Measurements from ENCODE around the gene MYRIP. TPM values are rescaled to one million over a fixed set of nuclear protein-coding genes. Genes with fewer than 3 reads are reported as not detected.

MYRIP gene
- polyA plus RNA-seq, 3 donors, result not detected

DNA sequence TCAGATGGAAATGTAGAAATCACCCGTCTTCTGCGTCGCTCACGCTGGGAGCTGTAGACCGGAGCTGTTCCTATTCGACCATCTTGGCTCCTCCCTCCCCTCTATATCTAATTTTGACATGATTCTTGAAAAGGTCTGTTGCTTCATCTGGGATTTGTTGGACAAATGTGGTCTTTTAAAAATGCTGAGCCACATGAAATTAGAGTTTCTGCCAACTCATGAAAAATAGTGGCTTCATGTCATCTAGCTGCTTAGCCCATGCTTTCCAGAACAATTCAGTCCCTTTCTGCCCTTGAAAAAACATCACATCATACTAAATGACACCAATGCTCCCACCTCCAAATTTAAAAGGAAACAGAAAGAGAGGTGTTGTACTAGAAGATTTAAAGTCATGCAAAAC is 351.5 kb downstream of the MYRIP start:
- H3K4me2 ChIP-seq (replicated peaks; ENCODE audit: extremely low read depth, low read length, poor library complexity, severe bottlenecking), result no peak overlapping the region
- Mint-ChIP-seq H3K4me1 (no peaks in the 10 kb centered on the region), H3K4me3 (no peak overlapping the region)

DNA sequence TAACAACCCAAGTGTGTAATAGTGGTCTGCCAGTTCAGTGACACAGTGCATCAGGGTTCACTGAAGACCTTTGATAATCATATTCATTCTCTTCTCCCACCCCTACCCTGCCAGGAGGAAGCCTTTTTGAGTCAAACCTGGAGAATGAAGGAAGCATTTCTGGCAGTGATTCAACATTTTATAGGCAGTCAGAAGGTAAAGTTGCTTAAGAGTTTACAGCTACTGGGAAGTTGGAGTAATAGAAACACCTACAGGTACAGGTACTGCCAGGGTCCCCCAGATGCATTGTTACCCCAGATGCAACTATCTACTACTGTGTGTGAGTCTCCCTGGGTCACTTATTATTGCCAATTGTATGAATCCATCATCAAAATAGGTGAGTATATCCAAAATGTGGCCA is 353.2 kb downstream of the MYRIP start:
- H2AFZ ChIP-seq (ENCODE audit: insufficient read depth, low read depth, low read length, poor library complexity, severe bottlenecking), result no peak overlapping the region
- no peaks in the 10 kb centered on the region for H3K36me3 ChIP-seq (replicated peaks in 1 of 2; ENCODE audit: control insufficient read depth in 1 of 2, insufficient read depth in 2 of 2, low read length in 2 of 2)
- no peaks in the 10 kb centered on the region for H4K20me1 ChIP-seq (ENCODE audit: insufficient read depth, low read length)
- H3K9me3 ChIP-seq (replicated peaks in 1 of 2; ENCODE audit: control insufficient read depth in 1 of 2, insufficient read depth in 1 of 2, low read length in 2 of 2), result peaks cover 0 to 3% of the 10 kb centered on the region in 2 donors
- no peak overlapping the region for H3K27ac ChIP-seq (ENCODE audit: low read depth in 1 of 2, low read length in 2 of 2)
- intact Hi-C loops (cut with micrococcal nuclease), result no loop called here
- Mint-ChIP-seq H3K36me3 (no peaks in the 10 kb centered on the region), H3K4me3 (no peak overlapping the region), H3K27me3 (ENCODE audit: low read depth in 3 of 3) (peaks cover 0 to 2% (median 1%) of the 10 kb centered on the region in 3 donors), H3K9me3 (peaks cover 12 to 31% (median 17%) of the 10 kb centered on the region in 7 donors), H3K27ac (no peak overlapping the region), H3K4me1 (no peaks in the 10 kb centered on the region)
- no peak overlapping the region for H3K9ac ChIP-seq (ENCODE audit: insufficient read depth, low read length, poor library complexity, severe bottlenecking)
- no peak overlapping the region for H3K4me2 ChIP-seq (replicated peaks; ENCODE audit: extremely low read depth, low read length, poor library complexity, severe bottlenecking)
- H3K27me3 ChIP-seq (ENCODE audit: control insufficient read depth in 2 of 2, insufficient read depth in 2 of 2, low read length in 2 of 2), result no peaks in the 10 kb centered on the region
- TF ChIP-seq, protein P1, sequence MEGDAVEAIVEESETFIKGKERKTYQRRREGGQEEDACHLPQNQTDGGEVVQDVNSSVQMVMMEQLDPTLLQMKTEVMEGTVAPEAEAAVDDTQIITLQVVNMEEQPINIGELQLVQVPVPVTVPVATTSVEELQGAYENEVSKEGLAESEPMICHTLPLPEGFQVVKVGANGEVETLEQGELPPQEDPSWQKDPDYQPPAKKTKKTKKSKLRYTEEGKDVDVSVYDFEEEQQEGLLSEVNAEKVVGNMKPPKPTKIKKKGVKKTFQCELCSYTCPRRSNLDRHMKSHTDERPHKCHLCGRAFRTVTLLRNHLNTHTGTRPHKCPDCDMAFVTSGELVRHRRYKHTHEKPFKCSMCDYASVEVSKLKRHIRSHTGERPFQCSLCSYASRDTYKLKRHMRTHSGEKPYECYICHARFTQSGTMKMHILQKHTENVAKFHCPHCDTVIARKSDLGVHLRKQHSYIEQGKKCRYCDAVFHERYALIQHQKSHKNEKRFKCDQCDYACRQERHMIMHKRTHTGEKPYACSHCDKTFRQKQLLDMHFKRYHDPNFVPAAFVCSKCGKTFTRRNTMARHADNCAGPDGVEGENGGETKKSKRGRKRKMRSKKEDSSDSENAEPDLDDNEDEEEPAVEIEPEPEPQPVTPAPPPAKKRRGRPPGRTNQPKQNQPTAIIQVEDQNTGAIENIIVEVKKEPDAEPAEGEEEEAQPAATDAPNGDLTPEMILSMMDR (IDR thresholded peaks at IDR 0.05), result no peak
- no peaks in the 10 kb centered on the region for H3K4me1 ChIP-seq (ENCODE audit: control insufficient read depth in 1 of 2, insufficient read depth in 2 of 2, low read length in 2 of 2)
- DNase-seq, result no peak
- no peak overlapping the region for H3K4me3 ChIP-seq (replicated peaks in 1 of 3; ENCODE audit: low read depth in 2 of 3, low read length in 3 of 3)
- H3K79me2 ChIP-seq (ENCODE audit: insufficient read depth, low read length), result no peaks in the 10 kb centered on the region

More for the DNA sequence above, 351.5 kb downstream of the MYRIP start:
- H3K27me3 Mint-ChIP-seq (ENCODE audit: low read depth in 3 of 3), result peaks cover 0 to 2% (median 0%) of the 10 kb centered on the region in 3 donors
- no peak overlapping the region for H3K27ac Mint-ChIP-seq
- intact Hi-C loops (cut with micrococcal nuclease), result no loop called here
- H3K9me3 Mint-ChIP-seq, result peaks cover 12 to 31% (median 17%) of the 10 kb centered on the region in 7 donors
- no peak overlapping the region for H3K4me3 ChIP-seq (replicated peaks in 1 of 3; ENCODE audit: low read depth in 2 of 3, low read length in 3 of 3)
- H4K20me1 ChIP-seq (ENCODE audit: insufficient read depth, low read length), result no peaks in the 10 kb centered on the region
- DNase-seq, result no peak
- no peak overlapping the region for H2AFZ ChIP-seq (ENCODE audit: insufficient read depth, low read depth, low read length, poor library complexity, severe bottlenecking)
- WGBS (ENCODE audit: insufficient coverage), result no CpG with 5 or more reads among the region's 6 CpGs
- H3K36me3 Mint-ChIP-seq, result no peaks in the 10 kb centered on the region
- no peaks in the 10 kb centered on the region for H3K27me3 ChIP-seq (ENCODE audit: control insufficient read depth in 2 of 2, insufficient read depth in 2 of 2, low read length in 2 of 2)
- H3K36me3 ChIP-seq (replicated peaks in 1 of 2; ENCODE audit: control insufficient read depth in 1 of 2, insufficient read depth in 2 of 2, low read length in 2 of 2), result no peaks in the 10 kb centered on the region
- H3K9ac ChIP-seq (ENCODE audit: insufficient read depth, low read length, poor library complexity, severe bottlenecking), result no peak overlapping the region
- no peak overlapping the region for H3K27ac ChIP-seq (ENCODE audit: low read depth in 1 of 2, low read length in 2 of 2)
- no peaks in the 10 kb centered on the region for H3K4me1 ChIP-seq (ENCODE audit: control insufficient read depth in 1 of 2, insufficient read depth in 2 of 2, low read length in 2 of 2)
- H3K79me2 ChIP-seq (ENCODE audit: insufficient read depth, low read length), result no peaks in the 10 kb centered on the region
- TF ChIP-seq, protein P1 (IDR thresholded peaks at IDR 0.05), result no peak
- H3K9me3 ChIP-seq (replicated peaks in 1 of 2; ENCODE audit: control insufficient read depth in 1 of 2, insufficient read depth in 1 of 2, low read length in 2 of 2), result peaks cover 0 to 3% of the 10 kb centered on the region in 2 donors
